ENCODE data around the gene GDPD4.

The GDPD4 gene

DNA sequence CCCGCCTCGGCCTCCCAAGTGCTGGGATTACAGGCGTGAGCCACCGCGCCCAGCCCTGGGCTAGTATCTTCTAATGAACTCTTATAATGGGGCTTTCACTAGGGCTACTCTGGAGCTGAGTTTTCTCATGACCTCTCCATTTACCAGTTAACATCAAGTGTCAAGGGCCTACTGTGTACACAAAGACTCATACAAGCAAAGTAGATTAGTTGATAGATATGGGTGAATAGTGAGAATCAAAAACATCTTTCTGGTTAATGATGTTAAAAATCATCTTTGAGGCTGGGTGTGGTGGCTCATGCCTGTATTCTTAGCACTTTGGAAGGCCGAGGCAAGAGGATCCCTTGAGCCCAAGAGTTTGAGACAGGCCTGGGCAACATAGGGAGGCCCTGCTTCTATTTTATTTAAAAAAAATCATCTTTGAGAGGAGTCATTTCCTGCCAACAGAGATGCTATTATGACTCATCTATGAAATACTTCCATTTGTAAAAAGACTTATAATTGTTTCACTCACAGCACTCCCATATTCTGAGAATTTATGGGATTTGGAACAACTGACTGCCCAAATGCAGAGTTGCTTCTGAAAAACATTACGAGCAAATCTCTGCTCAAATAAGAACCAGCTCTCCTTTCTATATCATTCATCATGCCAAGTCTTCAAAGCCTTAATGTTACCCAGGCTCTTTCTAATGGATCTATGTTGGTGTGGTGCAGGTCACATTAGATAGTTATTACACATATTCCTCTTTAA is 57.0 kb downstream of the GDPD4 start:
- DNase-seq (ENCODE audit: low read depth in 3 of 3) = no peak

DNA sequence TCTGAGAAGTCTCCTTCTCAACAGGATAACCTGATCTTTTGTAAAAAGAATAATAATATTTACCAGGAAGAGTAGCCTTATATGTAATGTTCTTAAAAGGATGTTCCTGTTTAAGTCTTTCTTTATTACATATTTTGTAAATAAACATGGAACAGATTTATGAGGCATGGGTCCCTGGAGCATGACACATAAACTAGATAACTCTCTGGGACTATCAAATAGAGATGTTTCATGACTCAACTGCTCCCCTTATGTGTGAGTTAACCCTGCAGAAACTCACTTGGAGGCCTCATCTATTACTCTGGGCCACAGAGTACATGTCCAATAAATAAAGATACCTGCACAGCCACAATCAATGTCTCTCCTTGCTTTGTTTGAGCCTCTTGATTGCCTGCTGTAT is 64.6 kb downstream of the GDPD4 start:
- no peak for DNase-seq (ENCODE audit: low read depth in 3 of 3)

DNA sequence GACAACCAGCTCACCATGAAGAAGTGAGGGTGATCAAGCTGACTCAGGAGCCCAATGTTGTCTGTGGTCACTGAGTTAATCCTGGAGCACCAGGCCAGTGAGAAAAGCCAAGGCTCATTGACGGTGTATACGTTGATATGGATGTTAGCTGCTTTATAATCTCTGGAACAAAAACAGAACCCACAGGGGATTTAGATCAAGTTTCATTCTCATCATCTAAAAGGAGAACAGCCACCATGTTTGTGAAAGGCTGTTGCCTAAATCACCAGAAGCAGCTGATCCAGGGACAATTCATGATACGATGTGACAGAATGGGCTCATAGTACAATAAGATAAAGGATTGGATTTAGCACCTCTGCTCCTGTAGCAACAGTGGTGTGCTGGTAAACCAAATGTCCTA is 68.5 kb downstream of the GDPD4 start:
- DNase-seq (ENCODE audit: low read depth in 3 of 3) = no peak

DNA sequence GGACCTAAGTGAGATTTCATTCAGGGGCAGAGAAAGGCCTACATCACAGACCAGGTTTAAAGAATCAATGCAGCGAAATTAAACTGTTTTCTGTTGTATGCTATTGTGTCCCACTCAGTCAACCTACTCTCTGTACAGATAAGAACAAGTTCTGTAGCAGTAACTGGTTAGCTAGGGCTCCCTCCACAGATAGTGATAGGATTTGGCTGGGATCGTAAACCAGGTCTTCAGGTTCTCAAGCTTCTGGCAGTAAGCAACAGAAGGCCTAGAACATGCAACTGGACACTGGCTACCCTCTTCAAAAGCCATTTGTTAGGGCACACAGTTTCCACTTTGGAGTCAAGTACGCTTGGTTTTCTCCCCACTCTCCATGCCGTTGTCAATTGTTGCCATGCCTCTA is 69.2 kb downstream of the GDPD4 start:
- no peak for DNase-seq (ENCODE audit: low read depth in 3 of 3)

DNA sequence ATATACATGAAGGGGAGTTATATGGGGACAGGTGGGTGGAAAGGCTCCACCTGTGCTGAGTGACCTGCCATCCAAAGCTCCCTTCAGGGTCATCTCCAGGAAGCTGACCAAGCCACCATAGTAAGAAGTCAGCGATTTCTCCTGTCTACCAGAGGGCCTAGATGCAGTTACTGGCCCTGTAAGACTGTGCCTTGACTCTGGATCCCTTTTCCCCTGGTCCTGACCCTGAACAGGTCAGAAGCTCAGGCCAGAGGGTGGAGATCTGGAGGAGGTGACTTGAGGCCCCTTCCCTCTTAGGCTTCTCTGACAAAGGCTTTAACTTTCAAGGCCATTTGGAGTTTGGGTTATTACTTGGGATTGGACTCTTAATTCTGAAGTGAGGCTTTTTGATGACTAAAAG is 69.7 kb downstream of the GDPD4 start:
- no peak for DNase-seq (ENCODE audit: low read depth in 3 of 3)

DNA sequence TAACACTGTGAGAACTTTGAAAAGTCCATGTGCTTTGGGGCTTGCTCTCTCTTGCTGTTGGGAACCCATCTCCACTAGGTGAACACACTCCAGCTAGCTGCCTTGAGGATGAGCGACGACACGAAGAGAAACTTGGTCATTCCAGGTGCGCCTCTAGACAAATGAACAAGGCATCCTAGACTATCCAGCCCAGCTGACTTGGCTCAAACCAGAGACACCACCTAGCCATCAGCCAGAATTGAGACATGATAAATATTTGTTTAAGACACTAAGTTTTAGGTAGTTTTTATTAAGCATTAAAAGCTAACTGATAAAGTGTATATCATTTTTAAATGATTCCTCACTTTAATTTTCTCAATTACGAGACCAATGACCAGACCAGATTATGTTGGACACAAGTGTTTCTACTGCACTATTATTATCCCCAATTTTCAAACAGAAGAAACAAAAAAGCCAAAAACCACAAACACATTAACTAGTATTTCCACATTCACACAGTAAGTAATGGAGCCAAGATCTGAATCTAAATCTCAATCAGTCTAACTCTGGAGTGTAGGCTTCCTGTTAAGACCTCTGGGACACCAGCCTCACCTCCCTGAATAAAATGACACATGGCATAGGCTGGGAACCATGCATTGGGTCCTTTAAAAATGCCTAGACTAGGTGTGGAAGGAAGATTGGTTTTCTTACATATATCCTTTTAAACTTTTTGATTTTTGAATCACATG is 70.4 kb downstream of the GDPD4 start:
- no peak for DNase-seq (ENCODE audit: low read depth in 3 of 3)

DNA sequence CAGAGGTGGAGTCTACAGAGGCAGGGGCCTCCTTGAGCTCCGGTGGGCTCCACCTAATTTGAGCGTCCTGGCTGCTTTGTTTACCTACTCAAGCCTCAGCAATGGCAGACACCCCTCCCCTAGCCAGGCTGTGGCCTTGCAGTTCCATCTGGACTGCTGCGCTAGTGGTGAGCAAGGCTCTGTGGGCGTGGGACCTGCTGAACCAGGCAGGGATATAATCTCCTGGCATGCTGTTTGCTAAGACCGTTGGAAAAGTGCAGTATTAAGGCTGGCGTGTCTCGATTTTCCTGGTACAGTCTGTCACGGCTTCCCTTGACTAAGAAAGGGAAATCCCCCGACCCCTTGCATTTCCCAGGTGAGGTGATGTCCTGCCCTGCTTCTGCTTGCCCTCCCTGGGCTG is 77.7 kb downstream of the GDPD4 start:
- DNase-seq (ENCODE audit: low read depth in 3 of 3) = no peak

DNA sequence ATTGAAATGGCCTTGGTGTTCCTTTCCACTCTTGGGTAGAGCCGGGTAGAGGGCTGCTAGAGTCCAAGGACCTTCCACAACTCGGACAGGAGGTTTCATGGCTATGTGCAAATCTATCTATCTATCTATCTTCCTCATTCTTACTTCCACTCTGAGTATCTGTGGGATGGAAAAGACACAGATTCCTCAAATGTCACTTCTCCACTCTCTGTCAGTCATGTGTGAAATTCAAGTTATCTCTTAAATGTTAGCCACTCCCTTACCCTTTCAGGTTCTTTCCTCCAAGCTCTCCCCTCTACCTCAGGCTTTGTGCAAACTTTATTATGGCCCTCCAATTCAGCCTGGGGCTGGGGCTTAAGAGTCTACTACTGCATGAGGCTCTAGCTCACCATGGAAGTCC is 84.3 kb downstream of the GDPD4 start:
- no peak for DNase-seq (ENCODE audit: low read depth in 3 of 3)

DNA sequence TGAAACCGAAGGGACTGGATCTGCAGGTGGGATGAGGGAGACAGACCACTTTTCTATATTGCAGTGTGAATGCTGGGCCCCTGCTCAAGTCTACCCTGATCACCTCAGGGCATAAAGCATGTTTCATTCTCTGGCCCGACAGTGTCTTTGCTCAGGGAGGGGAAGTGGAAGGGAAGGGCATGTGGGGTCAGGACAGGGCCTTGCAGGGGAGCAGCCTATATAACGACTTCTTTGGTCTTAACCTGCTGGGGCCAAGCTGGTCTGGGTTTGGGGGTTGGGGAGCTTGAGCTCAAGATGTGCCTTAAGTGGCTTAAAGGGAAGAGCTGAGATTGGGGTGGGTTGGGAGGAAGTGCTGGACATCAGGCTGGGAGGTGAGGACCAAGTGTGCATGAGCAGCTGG is 86.4 kb downstream of the GDPD4 start:
- DNase-seq (ENCODE audit: low read depth in 3 of 3) = no peak

DNA sequence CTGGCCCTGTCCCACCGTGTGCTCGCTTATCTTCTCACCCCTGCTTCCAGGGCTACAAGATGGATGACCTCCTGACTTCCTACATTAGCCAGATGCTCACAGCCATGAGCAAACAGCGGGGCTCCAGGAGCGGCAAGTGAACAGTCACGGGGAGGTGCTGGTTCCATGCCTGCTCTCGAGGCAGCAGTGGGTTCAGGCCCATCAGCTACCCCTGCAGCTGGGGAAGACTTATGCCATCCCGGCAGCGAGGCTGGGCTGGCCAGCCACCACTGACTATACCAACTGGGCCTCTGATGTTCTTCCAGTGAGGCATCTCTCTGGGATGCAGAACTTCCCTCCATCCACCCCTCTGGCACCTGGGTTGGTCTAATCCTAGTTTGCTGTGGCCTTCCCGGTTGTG is 86.9 kb downstream of the GDPD4 start:
- no peak for DNase-seq (ENCODE audit: low read depth in 3 of 3)

DNA sequence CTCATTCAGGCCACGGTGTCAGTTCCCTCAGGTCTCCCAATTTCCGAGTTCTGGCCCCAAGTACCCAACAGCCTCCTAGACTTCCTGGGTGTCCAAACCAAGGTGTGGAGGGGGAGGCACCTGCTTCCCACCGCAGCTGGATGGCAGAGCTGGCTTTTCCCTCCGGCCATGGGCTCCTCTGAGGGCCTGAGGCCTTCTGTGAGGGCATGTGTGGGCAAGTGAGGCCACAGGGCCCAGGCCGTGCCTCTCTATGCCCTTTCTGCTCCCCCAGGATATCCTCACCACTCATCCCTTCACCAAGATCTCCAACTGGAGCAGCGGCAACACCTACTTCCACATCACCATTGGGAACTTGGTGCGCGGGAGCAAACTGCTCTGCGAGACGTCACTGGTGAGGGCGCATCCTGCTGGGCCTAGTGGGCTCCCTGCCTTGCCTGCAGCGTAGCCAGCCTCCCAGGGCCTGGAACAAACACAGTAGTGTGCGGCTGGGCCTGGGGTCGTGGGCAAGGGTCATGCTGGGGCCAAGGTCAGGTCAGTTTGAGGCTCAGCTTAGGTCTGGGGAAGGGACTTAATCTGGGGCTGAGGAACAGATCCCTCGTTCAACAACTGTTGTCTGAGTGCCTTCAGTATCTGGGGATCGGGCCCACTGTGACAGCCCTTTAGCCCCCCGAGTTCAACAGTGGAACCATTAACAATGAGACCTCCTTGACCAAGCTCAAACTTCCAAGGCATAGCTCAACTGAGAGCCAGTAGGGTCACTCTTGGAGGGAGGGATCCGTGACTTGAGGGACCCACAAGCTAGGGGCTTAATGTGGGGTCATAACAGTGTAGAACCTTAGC is 87.7 kb downstream of the GDPD4 start:
- DNase-seq (ENCODE audit: low read depth in 3 of 3) = no peak

DNA sequence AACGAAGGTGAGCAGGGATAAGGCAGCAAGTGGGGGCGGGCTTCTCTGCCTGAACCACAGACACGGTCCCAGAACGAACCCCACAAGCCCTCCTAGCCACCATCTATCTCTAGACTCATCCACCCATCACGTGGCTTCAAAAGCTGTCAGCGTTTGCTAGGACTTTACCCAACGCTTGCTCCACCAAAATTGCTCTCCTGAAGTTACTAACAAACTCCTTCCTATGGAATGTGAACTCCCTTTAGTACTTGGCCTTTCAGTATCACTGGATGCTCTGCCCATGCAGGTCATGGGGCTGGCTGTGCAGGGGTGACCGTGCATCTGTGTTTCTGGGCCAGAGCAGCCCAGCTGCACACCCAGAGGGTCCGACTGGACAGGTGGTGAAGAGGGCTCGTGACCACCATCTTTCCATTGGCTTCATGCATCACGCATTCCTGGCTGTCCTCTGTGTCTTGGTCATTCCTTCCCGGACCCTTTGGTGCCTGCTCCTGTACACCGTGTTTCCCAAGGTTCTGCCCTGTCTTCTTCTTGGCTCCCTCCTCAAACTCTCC is 88.4 kb downstream of the GDPD4 start:
- DNase-seq (ENCODE audit: low read depth in 3 of 3) = no peak

DNA sequence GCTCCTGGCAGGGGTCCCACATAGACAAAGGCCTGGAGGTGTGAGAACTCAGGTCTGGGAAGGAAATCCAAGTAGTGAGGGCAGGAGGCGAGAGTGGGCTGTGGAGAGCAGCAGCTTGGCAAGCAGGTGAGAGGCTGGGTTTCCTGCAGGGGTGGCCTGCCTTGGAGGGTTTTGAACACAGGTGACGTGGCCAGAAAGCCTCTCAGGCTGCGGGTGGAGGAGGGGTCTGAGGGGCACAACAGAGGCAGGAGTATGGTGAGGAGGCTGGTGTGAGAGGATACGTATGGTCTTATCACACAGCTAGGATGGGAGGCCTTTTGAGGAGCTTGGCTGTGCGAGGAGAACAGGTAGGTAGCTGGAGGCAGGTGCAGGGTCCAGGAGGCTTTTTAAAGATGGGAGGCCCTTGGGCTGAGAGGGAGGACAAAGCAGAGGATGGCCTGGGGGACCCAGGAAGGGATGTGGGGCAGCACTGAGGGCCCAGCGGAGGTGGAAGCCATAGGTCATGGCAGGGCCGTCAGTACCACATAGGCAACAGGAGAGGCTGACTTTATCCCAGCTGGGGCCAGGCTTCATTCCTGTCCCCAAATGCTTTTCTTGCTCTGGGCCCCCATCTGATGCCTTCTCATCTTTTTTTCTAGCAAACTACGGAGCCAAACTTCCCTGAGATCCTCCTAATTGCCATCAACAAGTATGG is 89.0 kb downstream of the GDPD4 start:
- DNase-seq (ENCODE audit: low read depth in 3 of 3) = no peak

DNA sequence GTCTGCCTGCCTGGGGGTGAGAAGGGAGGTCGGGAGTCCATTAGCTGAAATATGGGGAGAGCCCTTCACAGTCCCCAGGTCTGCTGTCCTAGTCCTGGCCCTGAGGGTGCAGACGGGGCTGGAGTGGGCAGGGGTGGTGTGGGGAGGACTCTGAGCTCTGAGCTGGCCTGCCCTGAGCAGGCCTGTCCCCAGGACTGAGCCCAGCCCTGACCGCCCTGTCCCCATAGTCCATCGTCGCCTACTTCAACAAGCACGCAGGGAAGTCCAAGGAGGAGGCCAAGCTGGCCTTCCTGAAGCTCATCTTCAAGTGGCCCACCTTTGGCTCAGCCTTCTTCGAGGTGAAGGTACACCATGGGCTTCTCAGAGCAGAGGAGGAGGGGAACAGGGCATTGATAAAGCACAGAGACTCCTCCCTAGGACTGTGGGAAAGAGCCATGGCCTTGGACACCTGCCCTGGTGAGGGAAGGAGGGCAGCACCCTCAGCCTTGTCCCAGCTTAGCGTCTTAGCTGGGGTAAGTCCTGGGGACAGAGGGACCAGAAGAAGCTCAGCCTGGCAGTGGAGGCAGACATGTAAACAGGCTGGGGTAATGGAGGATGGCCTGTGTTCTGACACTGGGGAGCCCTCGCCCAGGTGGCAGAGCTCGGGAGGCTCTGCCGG is 89.8 kb downstream of the GDPD4 start:
- no peak for DNase-seq (ENCODE audit: low read depth in 3 of 3)

DNA sequence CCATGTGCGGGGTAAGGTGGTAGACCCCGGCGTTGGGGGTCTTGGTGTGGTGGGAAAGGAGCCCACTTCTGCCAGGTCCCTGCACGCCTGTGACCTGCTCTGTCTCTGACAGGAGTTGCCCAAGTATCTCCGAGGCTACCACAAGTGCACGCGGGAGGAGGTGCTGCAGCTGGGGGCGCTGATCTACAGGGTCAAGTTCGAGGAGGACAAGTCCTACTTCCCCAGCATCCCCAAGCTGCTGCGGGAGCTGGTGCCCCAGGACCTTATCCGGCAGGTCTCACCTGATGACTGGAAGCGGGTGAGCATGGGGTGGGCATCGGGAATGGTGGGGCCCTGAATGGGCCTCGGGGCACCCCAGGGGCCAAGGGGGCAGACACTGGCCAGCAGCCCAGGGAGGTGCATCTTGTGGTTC is 90.4 kb downstream of the GDPD4 start:
- no peak for DNase-seq (ENCODE audit: low read depth in 3 of 3)

DNA sequence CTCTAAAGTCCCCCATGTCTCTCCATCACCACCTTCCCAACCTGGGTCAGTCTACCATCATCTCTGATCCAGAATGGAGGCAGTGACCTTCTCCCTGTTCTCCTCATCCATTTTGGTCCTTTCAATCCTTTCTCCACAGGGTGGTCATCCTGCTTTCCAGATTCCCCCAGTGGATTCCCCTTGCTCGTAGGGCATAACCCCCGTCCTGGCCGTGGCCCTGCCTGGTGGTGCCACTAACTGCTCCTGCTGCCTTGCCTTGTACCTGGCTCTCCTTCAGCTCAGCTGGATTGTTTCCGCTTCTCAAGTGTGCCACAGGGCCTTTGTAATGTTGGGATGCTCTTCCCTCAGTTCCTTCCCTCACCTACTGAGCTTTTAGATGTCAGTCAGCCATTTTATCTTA is 91.8 kb downstream of the GDPD4 start:
- DNase-seq (ENCODE audit: low read depth in 3 of 3) = no peak

DNA sequence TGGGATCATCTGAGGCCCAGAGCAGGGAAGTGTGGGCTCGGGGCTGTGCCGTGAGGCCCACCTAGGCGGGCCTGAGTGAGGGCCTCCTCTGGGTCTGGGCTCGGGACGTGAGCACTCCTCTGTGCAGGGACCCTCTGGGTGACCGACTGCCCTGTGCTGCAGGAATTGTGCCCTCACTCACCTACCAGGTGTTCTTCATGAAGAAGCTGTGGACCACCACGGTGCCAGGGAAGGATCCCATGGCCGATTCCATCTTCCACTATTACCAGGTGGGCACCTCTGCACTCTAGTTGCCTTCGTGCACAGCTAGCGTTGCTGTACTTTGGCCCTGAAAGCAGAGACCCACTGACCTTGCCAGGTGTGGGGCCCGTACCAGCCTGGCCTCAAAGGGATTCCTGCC is 93.0 kb downstream of the GDPD4 start:
- no peak for DNase-seq (ENCODE audit: low read depth in 3 of 3)

DNA sequence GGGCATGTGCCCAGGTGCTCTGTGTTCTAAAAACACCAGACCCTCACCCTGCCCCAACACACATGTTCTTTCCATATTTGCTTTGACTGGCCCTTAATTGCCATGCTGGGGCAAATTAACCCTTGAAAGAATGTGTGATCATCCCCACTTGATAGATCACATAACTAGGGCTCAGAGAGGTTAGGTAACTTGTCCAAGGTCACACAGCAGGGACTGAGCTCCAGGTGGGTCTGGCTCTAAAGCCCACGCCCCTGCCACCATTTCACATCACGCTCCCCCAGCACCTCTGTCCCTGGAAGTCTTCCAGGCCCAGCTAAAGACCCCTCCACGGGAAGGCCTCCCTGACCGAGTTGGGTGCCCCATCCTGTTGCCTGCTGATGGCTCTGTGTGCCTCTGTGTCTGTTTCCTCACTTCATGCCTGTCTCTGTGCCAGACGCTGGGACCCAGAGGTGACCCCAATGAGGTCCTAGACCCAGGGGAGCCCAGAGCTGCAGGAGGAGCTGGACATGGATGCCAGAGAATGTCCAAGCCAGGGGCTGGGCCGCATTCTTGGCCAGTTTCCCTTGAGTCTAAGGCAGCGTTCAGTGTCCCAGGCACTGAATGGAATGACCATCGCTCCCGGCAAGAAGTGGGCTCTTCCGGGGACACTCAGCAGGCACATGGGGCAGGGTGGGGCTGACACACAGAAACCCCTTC is 93.7 kb downstream of the GDPD4 start:
- DNase-seq (ENCODE audit: low read depth in 3 of 3) = no peak

DNA sequence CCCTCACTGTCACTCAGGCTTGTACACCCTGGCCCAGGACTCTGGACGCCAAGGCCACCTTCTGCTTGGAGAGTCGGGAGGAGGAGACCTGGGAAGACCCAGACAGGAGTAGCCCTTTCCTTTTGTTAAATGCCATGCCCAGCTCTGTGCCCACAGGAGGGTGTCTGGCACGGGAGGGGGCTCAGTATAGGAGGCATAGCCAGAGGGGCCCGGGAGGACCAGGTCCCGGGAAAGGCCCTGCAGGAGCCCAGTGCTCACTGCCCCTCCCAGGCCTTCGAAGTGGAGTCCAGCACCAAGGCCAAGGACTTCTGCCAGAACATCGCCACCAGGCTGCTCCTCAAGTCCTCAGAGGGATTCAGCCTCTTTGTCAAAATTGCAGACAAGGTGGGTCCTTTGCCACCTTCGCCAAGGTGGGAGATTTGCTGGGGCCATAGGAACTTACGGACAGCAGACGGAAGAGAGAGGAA is 94.4 kb downstream of the GDPD4 start:
- no peak for DNase-seq (ENCODE audit: low read depth in 3 of 3)

DNA sequence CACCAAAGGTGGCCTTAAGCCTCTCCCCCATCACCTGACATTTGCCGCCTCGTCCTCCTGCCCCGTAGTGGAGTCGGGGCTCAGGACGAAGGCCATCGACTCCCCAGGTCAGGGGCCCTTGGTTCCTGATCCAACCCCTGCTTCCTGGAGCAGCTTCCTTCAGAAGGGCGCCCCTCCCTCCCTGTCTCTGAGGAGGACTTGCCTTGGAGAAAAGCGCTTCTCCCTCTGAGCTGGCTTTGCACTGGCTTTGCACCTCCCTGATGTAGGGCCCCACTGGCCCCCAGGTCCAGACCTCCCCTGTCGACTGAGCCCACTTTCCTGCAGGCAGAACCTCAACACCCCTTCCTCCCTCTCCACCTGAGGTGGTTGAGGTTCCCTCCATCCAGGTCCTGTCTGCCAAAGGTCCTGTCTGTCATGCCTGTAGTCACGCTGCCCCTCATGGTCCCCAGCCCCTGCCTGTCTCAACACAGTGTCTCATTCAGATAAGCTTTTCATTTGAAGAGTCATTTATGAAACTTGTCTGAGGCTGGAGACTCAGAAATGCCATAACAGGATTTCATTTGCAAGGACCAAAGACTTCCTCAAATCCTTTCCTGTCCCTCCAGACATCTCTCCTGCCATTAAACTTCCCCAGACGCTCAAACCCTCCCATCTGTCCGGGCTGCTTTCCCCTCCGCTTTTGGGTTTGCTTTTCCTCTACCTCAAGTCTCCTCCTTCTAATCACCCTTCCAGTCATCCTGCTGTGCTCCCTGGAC is 95.0 kb downstream of the GDPD4 start:
- DNase-seq (ENCODE audit: low read depth in 3 of 3) = no peak
